Measurements from ENCODE around the gene IL23A.
"Not testable (repeated sequence)": the region's sequence is repeated elsewhere in the genome, so short reads cannot be mapped to it uniquely, and the experiment has no call there.

Gene IL23A

GRCh38 chr12:56321610-56322009, 17.1 kb upstream of the IL23A start:
- H3K27me3 ChIP-seq (replicated peaks in 2 of 5; ENCODE audit: control insufficient read depth in 4 of 5, insufficient read depth in 5 of 5, low read length in 4 of 5); POLR2A ChIA-PET; H3K9me3 ChIP-seq (ENCODE audit: control extremely low read depth in 1 of 5, control insufficient read depth in 4 of 5, insufficient read depth in 2 of 5, low read depth in 1 of 5, low read length in 4 of 5); DNase-seq; H3K4me3 ChIP-seq (ENCODE audit: control insufficient read depth in 1 of 7, extremely low read depth in 1 of 7, insufficient read depth in 4 of 7, low read depth in 2 of 7, low read length in 6 of 7); H3K4me1 ChIP-seq (ENCODE audit: control extremely low read depth in 1 of 4, control insufficient read depth in 4 of 4, insufficient read depth in 4 of 4, low read length in 3 of 4); H3K27ac ChIP-seq (ENCODE audit: insufficient read depth in 1 of 2, low read depth in 1 of 2, low read length in 2 of 2, poor library complexity in 1 of 2, severe bottlenecking in 2 of 2): not testable (repeated sequence)
- WGBS (ENCODE audit: insufficient coverage): no CpG with 5 or more reads among the region's 8 CpGs
- H3K36me3 ChIP-seq (ENCODE audit: control insufficient read depth in 4 of 4, insufficient read depth in 4 of 4, low read length in 3 of 4): peaks cover 18 to 70% (median 47%) of the 10 kb centered on the region in 4 experiments
- CTCF ChIA-PET: interaction anchor here (0.7 kb wide), 1 partner anchor 578 kb away, joined by 4 read pairs; no protein-coding TSS in a partner anchor

- H3K27ac ChIP-seq (ENCODE audit: insufficient read depth in 1 of 2, low read depth in 1 of 2, low read length in 2 of 2, poor library complexity in 1 of 2, severe bottlenecking in 2 of 2): no peak overlapping the region
- no peak for DNase-seq
- POLR2A ChIA-PET: interaction anchor here (1.2 kb wide), 1 partner anchor 8 kb away, joined by 4 read pairs; the partner anchor contains the start of gene CNPY2
- H3K27me3 ChIP-seq (replicated peaks in 2 of 5; ENCODE audit: control insufficient read depth in 4 of 5, insufficient read depth in 5 of 5, low read length in 4 of 5): no peaks in the 10 kb centered on the region
- no peaks in the 10 kb centered on the region for H3K9me3 ChIP-seq (ENCODE audit: control extremely low read depth in 1 of 5, control insufficient read depth in 4 of 5, insufficient read depth in 2 of 5, low read depth in 1 of 5, low read length in 4 of 5)
- 88% methylated on average over 3 of the region's 6 CpGs for WGBS (ENCODE audit: insufficient coverage)
- CTCF ChIA-PET: interaction anchor here (0.7 to 4.5 kb wide), 3 partner anchors 8 to 16 kb away, joined by 3 to 19 read pairs (median 4); partner anchors contain the start of gene CNPY2
- peaks cover 21 to 83% (median 53%) of the 10 kb centered on the region in 4 experiments for H3K36me3 ChIP-seq (ENCODE audit: control insufficient read depth in 4 of 4, insufficient read depth in 4 of 4, low read length in 3 of 4)
- peaks cover 0 to 5% (median 0%) of the 10 kb centered on the region in 4 experiments for H3K4me1 ChIP-seq (ENCODE audit: control extremely low read depth in 1 of 4, control insufficient read depth in 4 of 4, insufficient read depth in 4 of 4, low read length in 3 of 4)
- H3K4me3 ChIP-seq (ENCODE audit: control insufficient read depth in 1 of 7, extremely low read depth in 1 of 7, insufficient read depth in 4 of 7, low read depth in 2 of 7, low read length in 6 of 7): no peak overlapping the region
These were observed 14.5 kb upstream of the IL23A start for GRCh38 chr12:56324206-56324605.

GRCh38 chr12:56326126-56326525, 12.6 kb upstream of the IL23A start:
- POLR2A ChIA-PET: no interaction called here
- Histone ChIP-seq H3K36me3 (ENCODE audit: control insufficient read depth in 4 of 4, insufficient read depth in 4 of 4, low read length in 3 of 4) (peaks cover 15 to 71% (median 46%) of the 10 kb centered on the region in 4 experiments), H3K27ac (ENCODE audit: insufficient read depth in 1 of 2, low read depth in 1 of 2, low read length in 2 of 2, poor library complexity in 1 of 2, severe bottlenecking in 2 of 2) (no peak overlapping the region), H3K9me3 (ENCODE audit: control extremely low read depth in 1 of 5, control insufficient read depth in 4 of 5, insufficient read depth in 2 of 5, low read depth in 1 of 5, low read length in 4 of 5) (no peaks in the 10 kb centered on the region), H3K27me3 (replicated peaks in 2 of 5; ENCODE audit: control insufficient read depth in 4 of 5, insufficient read depth in 5 of 5, low read length in 4 of 5) (no peaks in the 10 kb centered on the region), H3K4me1 (ENCODE audit: control extremely low read depth in 1 of 4, control insufficient read depth in 4 of 4, insufficient read depth in 4 of 4, low read length in 3 of 4) (peaks cover 0 to 5% (median 0%) of the 10 kb centered on the region in 4 experiments), H3K4me3 (ENCODE audit: control insufficient read depth in 1 of 7, extremely low read depth in 1 of 7, insufficient read depth in 4 of 7, low read depth in 2 of 7, low read length in 6 of 7) (no peak overlapping the region)
- 100% methylated on average over 4 of the region's 8 CpGs for WGBS (ENCODE audit: insufficient coverage)
- CTCF ChIA-PET: interaction anchor here (1.5 to 4.5 kb wide), 2 partner anchors 10 to 16 kb away, joined by 3 to 19 read pairs; partner anchors contain the start of gene CNPY2
- no peak for DNase-seq

GRCh38 chr12:56326533-56326932, 12.2 kb upstream of the IL23A start:
- POLR2A ChIA-PET: no interaction called here
- H3K4me3 ChIP-seq (ENCODE audit: control insufficient read depth in 1 of 7, extremely low read depth in 1 of 7, insufficient read depth in 4 of 7, low read depth in 2 of 7, low read length in 6 of 7): no peak overlapping the region
- no peak overlapping the region for H3K27ac ChIP-seq (ENCODE audit: insufficient read depth in 1 of 2, low read depth in 1 of 2, low read length in 2 of 2, poor library complexity in 1 of 2, severe bottlenecking in 2 of 2)
- no peak for DNase-seq
- no peaks in the 10 kb centered on the region for H3K9me3 ChIP-seq (ENCODE audit: control extremely low read depth in 1 of 5, control insufficient read depth in 4 of 5, insufficient read depth in 2 of 5, low read depth in 1 of 5, low read length in 4 of 5)
- 98% methylated on average over 5 of the region's 6 CpGs for WGBS (ENCODE audit: insufficient coverage)
- peaks cover 0 to 5% (median 0%) of the 10 kb centered on the region in 4 experiments for H3K4me1 ChIP-seq (ENCODE audit: control extremely low read depth in 1 of 4, control insufficient read depth in 4 of 4, insufficient read depth in 4 of 4, low read length in 3 of 4)
- CTCF ChIA-PET: interaction anchor here (4.5 kb wide), 1 partner anchor 10 kb away, joined by 19 read pairs; the partner anchor contains the start of gene CNPY2
- H3K27me3 ChIP-seq (replicated peaks in 2 of 5; ENCODE audit: control insufficient read depth in 4 of 5, insufficient read depth in 5 of 5, low read length in 4 of 5): no peaks in the 10 kb centered on the region
- peaks cover 15 to 69% (median 46%) of the 10 kb centered on the region in 4 experiments for H3K36me3 ChIP-seq (ENCODE audit: control insufficient read depth in 4 of 4, insufficient read depth in 4 of 4, low read length in 3 of 4)

- WGBS (ENCODE audit: insufficient coverage): 100% methylated on average over 5 of the region's 7 CpGs
- no peak overlapping the region for H3K4me3 ChIP-seq (ENCODE audit: control insufficient read depth in 1 of 7, extremely low read depth in 1 of 7, insufficient read depth in 4 of 7, low read depth in 2 of 7, low read length in 6 of 7)
- POLR2A ChIA-PET: no interaction called here
- no peak for DNase-seq
- CTCF ChIA-PET: no interaction called here
- H3K36me3 ChIP-seq (ENCODE audit: control insufficient read depth in 4 of 4, insufficient read depth in 4 of 4, low read length in 3 of 4): peaks cover 5 to 25% (median 17%) of the 10 kb centered on the region in 4 experiments
- peaks cover 9 to 23% (median 17%) of the 10 kb centered on the region in 4 experiments for H3K4me1 ChIP-seq (ENCODE audit: control extremely low read depth in 1 of 4, control insufficient read depth in 4 of 4, insufficient read depth in 4 of 4, low read length in 3 of 4)
- no peaks in the 10 kb centered on the region for H3K9me3 ChIP-seq (ENCODE audit: control extremely low read depth in 1 of 5, control insufficient read depth in 4 of 5, insufficient read depth in 2 of 5, low read depth in 1 of 5, low read length in 4 of 5)
- H3K27ac ChIP-seq (ENCODE audit: insufficient read depth in 1 of 2, low read depth in 1 of 2, low read length in 2 of 2, poor library complexity in 1 of 2, severe bottlenecking in 2 of 2): no peak overlapping the region
- H3K27me3 ChIP-seq (replicated peaks in 2 of 5; ENCODE audit: control insufficient read depth in 4 of 5, insufficient read depth in 5 of 5, low read length in 4 of 5): no peaks in the 10 kb centered on the region
These were observed 7.7 kb upstream of the IL23A start for GRCh38 chr12:56330936-56331490.

- no peak for DNase-seq
- H3K4me3 ChIP-seq (ENCODE audit: control insufficient read depth in 1 of 7, extremely low read depth in 1 of 7, insufficient read depth in 4 of 7, low read depth in 2 of 7, low read length in 6 of 7): peak overlapping the region in 5 of 7 experiments; percentile 71 to 84 (median 78)
- ChIA-PET CTCF (interaction anchor here (0.6 to 2.2 kb wide), 6 partner anchors 16 to 134 kb away, joined by 3 to 5 read pairs (median 3); partner anchors contain the start of gene CNPY2), POLR2A (interaction anchor here (0.7 to 3.3 kb wide), 7 partner anchors 9 to 132 kb away, joined by 3 to 28 read pairs (median 3); partner anchors contain the start of genes CNPY2 and COQ10A)
- WGBS (ENCODE audit: insufficient coverage): 99% methylated on average over 6 of the region's 11 CpGs
- H3K36me3 ChIP-seq (ENCODE audit: control insufficient read depth in 4 of 4, insufficient read depth in 4 of 4, low read length in 3 of 4): peaks cover 0 to 9% (median 5%) of the 10 kb centered on the region in 4 experiments
- H3K27me3 ChIP-seq (replicated peaks in 2 of 5; ENCODE audit: control insufficient read depth in 4 of 5, insufficient read depth in 5 of 5, low read length in 4 of 5): no peaks in the 10 kb centered on the region
- peaks cover 9 to 23% (median 19%) of the 10 kb centered on the region in 4 experiments for H3K4me1 ChIP-seq (ENCODE audit: control extremely low read depth in 1 of 4, control insufficient read depth in 4 of 4, insufficient read depth in 4 of 4, low read length in 3 of 4)
- peak overlapping the region; percentile 99 for H3K27ac ChIP-seq (ENCODE audit: insufficient read depth in 1 of 2, low read depth in 1 of 2, low read length in 2 of 2, poor library complexity in 1 of 2, severe bottlenecking in 2 of 2)
- no peaks in the 10 kb centered on the region for H3K9me3 ChIP-seq (ENCODE audit: control extremely low read depth in 1 of 5, control insufficient read depth in 4 of 5, insufficient read depth in 2 of 5, low read depth in 1 of 5, low read length in 4 of 5)
These were observed 6.0 kb upstream of the IL23A start for GRCh38 chr12:56332512-56333196.
